Medulla oblongata (tissue), 1 donor: ENCODE measurements around the gene DOK6.
A peak's percentile ranks its signal among the peaks of the same experiment; 100 is the strongest.

Source experiments
- DNase-seq: peaks from one replicate; pipeline ENCODE4 v3.0.0-alpha.2; 2015; ENCODE audit errors: extremely low spot score

The DOK6 gene

GRCh38 chr18:69539404-69539803 lies 138.7 kb downstream of the DOK6 start:
- no peak for DNase-seq

GRCh38 chr18:69556228-69556627 lies 155.5 kb downstream of the DOK6 start:
- DNase-seq = no peak

GRCh38 chr18:69557282-69557681 lies 156.6 kb downstream of the DOK6 start:
- DNase-seq = no peak

GRCh38 chr18:69558052-69558451 lies 157.4 kb downstream of the DOK6 start:
- no peak for DNase-seq

GRCh38 chr18:69559604-69560003 lies 158.9 kb downstream of the DOK6 start:
- DNase-seq = no peak

- no peak for DNase-seq
Measured at GRCh38 chr18:69564602-69565001, 163.9 kb downstream of the DOK6 start.

GRCh38 chr18:69567813-69568488 lies 167.3 kb downstream of the DOK6 start:
- DNase-seq = no peak

- no peak for DNase-seq
Measured at GRCh38 chr18:69569133-69569532, 168.4 kb downstream of the DOK6 start.

- DNase-seq = no peak
Measured at GRCh38 chr18:69574401-69574800, 173.7 kb downstream of the DOK6 start.

- DNase-seq = peak; percentile 21
Measured at GRCh38 chr18:69580107-69580506, 179.4 kb downstream of the DOK6 start.

- no peak for DNase-seq
Measured at GRCh38 chr18:69584429-69584828, 183.7 kb downstream of the DOK6 start.

GRCh38 chr18:69585696-69586095 lies 185.0 kb downstream of the DOK6 start:
- DNase-seq = no peak

- DNase-seq = no peak
Measured at GRCh38 chr18:69586537-69586936, 185.8 kb downstream of the DOK6 start.

- DNase-seq = no peak
Measured at GRCh38 chr18:69588301-69588700, 187.6 kb downstream of the DOK6 start.

GRCh38 chr18:69590150-69590549 lies 189.5 kb downstream of the DOK6 start:
- DNase-seq = no peak

- no peak for DNase-seq
Measured at GRCh38 chr18:69596345-69596744, 195.7 kb downstream of the DOK6 start.

- no peak for DNase-seq
Measured at GRCh38 chr18:69597561-69597960, 196.9 kb downstream of the DOK6 start.

- DNase-seq = no peak
Measured at GRCh38 chr18:69599377-69599776, 198.7 kb downstream of the DOK6 start.

GRCh38 chr18:69612242-69612641 lies 211.6 kb downstream of the DOK6 start:
- DNase-seq = no peak

GRCh38 chr18:69616114-69616513 lies 215.4 kb downstream of the DOK6 start:
- no peak for DNase-seq

- DNase-seq = no peak
Measured at GRCh38 chr18:69617408-69617807, 216.7 kb downstream of the DOK6 start.

- no peak for DNase-seq
Measured at GRCh38 chr18:69617888-69618287, 217.2 kb downstream of the DOK6 start.

- no peak for DNase-seq
Measured at GRCh38 chr18:69622184-69622583, 221.5 kb downstream of the DOK6 start.

GRCh38 chr18:69622961-69623360 lies 222.3 kb downstream of the DOK6 start:
- no peak for DNase-seq
